ENCODE data around the gene LAYN. TPM values are rescaled to one million over a fixed set of nuclear protein-coding genes. Genes with fewer than 3 reads are reported as not detected.

LAYN gene
- total and polyA plus RNA-seq, 2 experiments from 2014 or later = 7.7 to 12.6 TPM

- Histone ChIP-seq H3K9me3 (ENCODE audit: low read depth) (no peaks in the 10 kb centered on the region), H3K79me2 (peaks cover 48% of the 10 kb centered on the region), H3K36me3 (replicated peaks; ENCODE audit: insufficient read depth, low read depth) (no peaks in the 10 kb centered on the region), H3K4me1 (ENCODE audit: insufficient read depth) (peaks cover 6% of the 10 kb centered on the region), H4K20me1 (ENCODE audit: insufficient read depth, poor library complexity, severe bottlenecking) (peaks cover 31% of the 10 kb centered on the region), H3K9me2 (replicated peaks; ENCODE audit: insufficient read depth) (no peaks in the 10 kb centered on the region), H3K4me3 (peak within 1 kb of the TSS; percentile 88), H3K4me2 (peak within 1 kb of the TSS; percentile 85), H2AFZ (peak within 1 kb of the TSS; percentile 85), H3K27me3 (no peaks in the 10 kb centered on the region), H3K27ac (peak within 1 kb of the TSS; percentile 99)
- TF ChIP-seq EZH2phosphoT487 (IDR thresholded peaks at IDR 0.05; ENCODE audit: low read depth, severe bottlenecking, unreplicated experiment) (no peak), CTCF (IDR thresholded peaks at IDR 0.05; ENCODE audit: poor library complexity) (peak; percentile 85)
- DNase-seq (ENCODE audit: low spot score) = peak; percentile 99
- 2% methylated on average over 50 of the region's 100 CpGs for WGBS (ENCODE audit: low lambda C conversion rate, missing lambda C conversion rate)
Observed at GRCh38 chr11:111601979-111602864, 61.7 kb downstream of the LAYN start, which contains the start of gene SIK2. SIK2 (plus strand) TSS chr11:111602449; CDS start chr11:111602564, 115 bp downstream.

GRCh38 chr11:111602865-111603610 lies 62.5 kb downstream of the LAYN start:
- H3K9me3 ChIP-seq (ENCODE audit: low read depth) = no peaks in the 10 kb centered on the region
- H4K20me1 ChIP-seq (ENCODE audit: insufficient read depth, poor library complexity, severe bottlenecking) = peaks cover 34% of the 10 kb centered on the region
- peaks cover 10% of the 10 kb centered on the region for H3K4me1 ChIP-seq (ENCODE audit: insufficient read depth)
- peak overlapping the region; percentile 85 for H3K4me2 ChIP-seq
- H3K9me2 ChIP-seq (replicated peaks; ENCODE audit: insufficient read depth) = no peaks in the 10 kb centered on the region
- 3% methylated on average over 9 of the region's 44 CpGs for WGBS (ENCODE audit: low lambda C conversion rate, missing lambda C conversion rate)
- peak; percentile 24 for DNase-seq (ENCODE audit: low spot score)
- H3K4me3 ChIP-seq = peak overlapping the region; percentile 88
- no peaks in the 10 kb centered on the region for H3K36me3 ChIP-seq (replicated peaks; ENCODE audit: insufficient read depth, low read depth)
- peaks cover 57% of the 10 kb centered on the region for H3K79me2 ChIP-seq
- H2AFZ ChIP-seq = peak overlapping the region; percentile 75
- TF ChIP-seq EZH2 (IDR thresholded peaks at IDR 0.05; ENCODE audit: borderline replicate concordance) = no peak
- H3K27me3 ChIP-seq = no peaks in the 10 kb centered on the region
- H3K27ac ChIP-seq = peak overlapping the region; percentile 99

- no peaks in the 10 kb centered on the region for H3K9me3 ChIP-seq (ENCODE audit: low read depth)
- DNase-seq (ENCODE audit: low spot score) = no peak
- H3K4me1 ChIP-seq (ENCODE audit: insufficient read depth) = peaks cover 10% of the 10 kb centered on the region
- peaks cover 63% of the 10 kb centered on the region for H3K79me2 ChIP-seq
- H4K20me1 ChIP-seq (ENCODE audit: insufficient read depth, poor library complexity, severe bottlenecking) = peaks cover 34% of the 10 kb centered on the region
- H3K4me2 ChIP-seq = peak overlapping the region; percentile 85
- H3K27ac ChIP-seq = peak overlapping the region; percentile 99
- H3K4me3 ChIP-seq = peak overlapping the region; percentile 88
- no peaks in the 10 kb centered on the region for H3K9me2 ChIP-seq (replicated peaks; ENCODE audit: insufficient read depth)
- H3K36me3 ChIP-seq (replicated peaks; ENCODE audit: insufficient read depth, low read depth) = no peaks in the 10 kb centered on the region
- 20% methylated on average over 7 of the region's 7 CpGs for WGBS (ENCODE audit: low lambda C conversion rate, missing lambda C conversion rate)
- H2AFZ ChIP-seq = no peak overlapping the region
- TF ChIP-seq CTCF (IDR thresholded peaks at IDR 0.05; ENCODE audit: poor library complexity) (no peak), EZH2 (IDR thresholded peaks at IDR 0.05; ENCODE audit: borderline replicate concordance) (no peak), EZH2phosphoT487 (IDR thresholded peaks at IDR 0.05; ENCODE audit: low read depth, severe bottlenecking, unreplicated experiment) (no peak)
- no peaks in the 10 kb centered on the region for H3K27me3 ChIP-seq
Observed at GRCh38 chr11:111603611-111604130, 63.2 kb downstream of the LAYN start.
